Neural cell (in vitro differentiated cells): Measurements from ENCODE around the gene MS4A8. TPM values are rescaled to one million over a fixed set of nuclear protein-coding genes. Genes with fewer than 3 reads are reported as not detected.
A peak's percentile ranks its signal among the peaks of the same experiment; 100 is the strongest.

Experiments used
- H2AFZ ChIP-seq: fragments of 200-600, 300-800 bp; sonication (generic), shearing (Covaris generic); 2 replicates; pipeline ENCODE4 v1.6.0; 2014; ENCODE audit warnings: low read depth, mild to moderate bottlenecking, antibody characterized with exemption, low read length, moderate library complexity
- H3F3A ChIP-seq: fragments of 200-600 bp; shearing (Covaris generic); 2 replicates; pipeline ENCODE4 v1.6.1; 2016; ENCODE audit warnings: mild to moderate bottlenecking, moderate library complexity, mixed read lengths, antibody characterized with exemption, low read length; ENCODE audit not compliant: insufficient read depth, poor library complexity, severe bottlenecking
- H3K27ac ChIP-seq: fragments of 200-600, 300-800 bp; sonication (generic), shearing (Covaris generic); 2 replicates; pipeline ENCODE4 v1.5.1; 2014; ENCODE audit warnings: mild to moderate bottlenecking, low read length, moderate library complexity
- H3K27me3 ChIP-seq: fragments of 300-800, 200-600 bp; sonication (generic), shearing (Covaris generic); 2 replicates; pipeline ENCODE4 v1.6.0; 2014; ENCODE audit warnings: mild to moderate bottlenecking, low read depth, low read length, moderate library complexity; ENCODE audit not compliant: insufficient read depth
- H3K36me3 ChIP-seq: fragments of 300-800, 200-600 bp; sonication (generic), shearing (Covaris generic); 2 replicates; pipeline ENCODE4 v1.5.1; 2014; ENCODE audit warnings: mild to moderate bottlenecking, antibody characterized with exemption, low read length, moderate library complexity; ENCODE audit not compliant: insufficient read depth
- H3K4me2 ChIP-seq: fragments of 300-800, 200-600 bp; sonication (generic), shearing (Covaris generic); 2 replicates; pipeline ENCODE4 v1.6.0; 2014; ENCODE audit warnings: mild to moderate bottlenecking, low read length
- H3K4me3 ChIP-seq: fragments of 300-800, 200-600 bp; sonication (generic), shearing (Covaris generic); 2 replicates; pipeline ENCODE4 v1.5.1; 2014; ENCODE audit warnings: mild to moderate bottlenecking, low read length, moderate library complexity
- H3K79me2 ChIP-seq: fragments of 200-600 bp; shearing (Covaris generic); replicated peaks from 2 replicates; pipeline ENCODE4 v1.6.0; 2014; ENCODE audit warnings: mild to moderate bottlenecking, low read length, moderate library complexity; ENCODE audit not compliant: insufficient read depth
- H3K9ac ChIP-seq: fragments of 300-800, 200-600 bp; sonication (generic), shearing (Covaris generic); 2 replicates; pipeline ENCODE4 v1.6.1; 2016; ENCODE audit warnings: mild to moderate bottlenecking, low read length, mixed read lengths
- H3K9me2 ChIP-seq: fragments of 200-600 bp; shearing (Covaris generic); 2 replicates; pipeline ENCODE4 v1.6.1; 2016; ENCODE audit warnings: mild to moderate bottlenecking, low read length, mixed read lengths; ENCODE audit not compliant: insufficient read depth
- H3K9me3 ChIP-seq: fragments of 200-600, 300-800 bp; sonication (generic), shearing (Covaris generic); 2 replicates; pipeline ENCODE4 v1.6.1; 2016; ENCODE audit warnings: mild to moderate bottlenecking, mixed run types, low read length, moderate library complexity, mixed read lengths
- H4K20me1 ChIP-seq: fragments of 200-600 bp; shearing (Covaris generic); 2 replicates; pipeline ENCODE4 v1.6.1; 2016; ENCODE audit warnings: mild to moderate bottlenecking, mixed run types; ENCODE audit not compliant: insufficient read depth
- CTCF ChIP-seq: fragments of 450-650 bp; IDR thresholded peaks from 2 replicates; pipeline ENCODE4 v1.5.1; 2014; ENCODE audit warnings: antibody characterized with exemption, mild to moderate bottlenecking, moderate library complexity; ENCODE audit not compliant: poor library complexity, severe bottlenecking
- EP300 ChIP-seq: fragments of 450-650 bp; conservative IDR thresholded peaks from 2 replicates; pipeline ENCODE4 v1.6.1; 2014; ENCODE audit warnings: antibody characterized with exemption, mild to moderate bottlenecking, moderate library complexity; ENCODE audit not compliant: poor library complexity, severe bottlenecking
- EZH2 ChIP-seq: fragments of 200-600, 300-800 bp; shearing (Covaris generic), sonication (generic); IDR thresholded peaks from 2 replicates; pipeline ENCODE4 v1.6.1; 2014; ENCODE audit warnings: antibody characterized with exemption, low read length, borderline replicate concordance, mild to moderate bottlenecking; ENCODE audit not compliant: insufficient read depth, poor library complexity, severe bottlenecking
- MXI1 ChIP-seq: fragments of 450-650 bp; conservative IDR thresholded peaks from 2 replicates; pipeline ENCODE4 v1.6.1; 2014; ENCODE audit warnings: antibody characterized with exemption, mild to moderate bottlenecking; ENCODE audit not compliant: poor library complexity, severe bottlenecking
- POLR2AphosphoS5 ChIP-seq: IDR thresholded peaks from 2 replicates; pipeline ENCODE4 v1.6.1; 2012
- SMC3 ChIP-seq: fragments of 450-650 bp; conservative IDR thresholded peaks from 2 replicates; pipeline ENCODE4 v1.6.1; 2014; ENCODE audit warnings: antibody characterized with exemption, mild to moderate bottlenecking, moderate library complexity; ENCODE audit not compliant: poor library complexity
- TAF1 ChIP-seq: IDR thresholded peaks from 2 replicates; pipeline ENCODE4 v1.6.1; 2012; ENCODE audit warnings: low read depth
- polyA plus RNA-seq: library from polyadenylated mRNA; depleted of rRNA; stranded (reverse); fragments of >200 nt; gene quantifications from 2 replicates; pipeline ENCODE4 v1.2.3, GENCODE V29; 2014
- TF ChIP-seq, protein P1 (sequence below): IDR thresholded peaks from 2 replicates; pipeline ENCODE4 v1.6.1; 2012; ENCODE audit warnings: borderline replicate concordance

MS4A8 gene
- polyA plus RNA-seq, 1 donor from 2014 or later, result not detected

DNA sequence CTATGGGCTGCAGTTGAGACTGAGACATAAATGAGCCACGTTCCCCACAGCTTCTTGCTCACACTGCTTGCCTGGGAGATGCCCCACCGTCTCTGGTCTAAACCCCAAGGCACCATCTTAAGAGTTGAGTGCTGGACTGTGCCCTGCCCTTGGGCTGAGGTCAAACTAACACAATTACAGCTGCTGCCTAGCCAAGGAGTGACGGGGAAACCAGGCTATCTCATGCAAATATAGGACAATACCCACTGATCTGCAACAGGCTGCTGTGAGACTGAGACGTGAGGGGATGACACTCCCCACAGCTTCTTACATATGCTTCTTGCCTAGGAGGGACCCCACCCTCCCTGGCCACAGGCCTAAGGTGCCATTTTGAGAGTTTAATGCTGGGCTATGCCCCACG, 7.8 kb upstream of the MS4A8 start:
- no peak overlapping the region for H3K4me2 ChIP-seq
- no peaks in the 10 kb centered on the region for H3K9me3 ChIP-seq
- H3K9ac ChIP-seq, result no peak overlapping the region
- H3K27me3 ChIP-seq, result no peaks in the 10 kb centered on the region
- H3K27ac ChIP-seq, result no peak overlapping the region
- H4K20me1 ChIP-seq, result no peaks in the 10 kb centered on the region
- H3F3A ChIP-seq, result no peaks in the 10 kb centered on the region
- no peak overlapping the region for H2AFZ ChIP-seq
- H3K4me3 ChIP-seq, result no peak overlapping the region
- no peaks in the 10 kb centered on the region for H3K79me2 ChIP-seq
- H3K36me3 ChIP-seq, result no peaks in the 10 kb centered on the region
- no peaks in the 10 kb centered on the region for H3K9me2 ChIP-seq
- TF ChIP-seq POLR2AphosphoS5, result no peak
- no peak for TF ChIP-seq EP300
- TF ChIP-seq, protein P1, sequence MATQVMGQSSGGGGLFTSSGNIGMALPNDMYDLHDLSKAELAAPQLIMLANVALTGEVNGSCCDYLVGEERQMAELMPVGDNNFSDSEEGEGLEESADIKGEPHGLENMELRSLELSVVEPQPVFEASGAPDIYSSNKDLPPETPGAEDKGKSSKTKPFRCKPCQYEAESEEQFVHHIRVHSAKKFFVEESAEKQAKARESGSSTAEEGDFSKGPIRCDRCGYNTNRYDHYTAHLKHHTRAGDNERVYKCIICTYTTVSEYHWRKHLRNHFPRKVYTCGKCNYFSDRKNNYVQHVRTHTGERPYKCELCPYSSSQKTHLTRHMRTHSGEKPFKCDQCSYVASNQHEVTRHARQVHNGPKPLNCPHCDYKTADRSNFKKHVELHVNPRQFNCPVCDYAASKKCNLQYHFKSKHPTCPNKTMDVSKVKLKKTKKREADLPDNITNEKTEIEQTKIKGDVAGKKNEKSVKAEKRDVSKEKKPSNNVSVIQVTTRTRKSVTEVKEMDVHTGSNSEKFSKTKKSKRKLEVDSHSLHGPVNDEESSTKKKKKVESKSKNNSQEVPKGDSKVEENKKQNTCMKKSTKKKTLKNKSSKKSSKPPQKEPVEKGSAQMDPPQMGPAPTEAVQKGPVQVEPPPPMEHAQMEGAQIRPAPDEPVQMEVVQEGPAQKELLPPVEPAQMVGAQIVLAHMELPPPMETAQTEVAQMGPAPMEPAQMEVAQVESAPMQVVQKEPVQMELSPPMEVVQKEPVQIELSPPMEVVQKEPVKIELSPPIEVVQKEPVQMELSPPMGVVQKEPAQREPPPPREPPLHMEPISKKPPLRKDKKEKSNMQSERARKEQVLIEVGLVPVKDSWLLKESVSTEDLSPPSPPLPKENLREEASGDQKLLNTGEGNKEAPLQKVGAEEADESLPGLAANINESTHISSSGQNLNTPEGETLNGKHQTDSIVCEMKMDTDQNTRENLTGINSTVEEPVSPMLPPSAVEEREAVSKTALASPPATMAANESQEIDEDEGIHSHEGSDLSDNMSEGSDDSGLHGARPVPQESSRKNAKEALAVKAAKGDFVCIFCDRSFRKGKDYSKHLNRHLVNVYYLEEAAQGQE, result no peak
- TF ChIP-seq MXI1, result no peak
- no peak for TF ChIP-seq EZH2
- TF ChIP-seq SMC3, result no peak

GRCh38 chr11:60699936-60700335, 524 bp downstream of the MS4A8 start:
- no peaks in the 10 kb centered on the region for H3K9me3 ChIP-seq
- no peaks in the 10 kb centered on the region for H3K27me3 ChIP-seq
- H3K27ac ChIP-seq, result no peak overlapping the region
- no peak overlapping the region for H3K4me3 ChIP-seq
- H3K4me2 ChIP-seq, result no peak overlapping the region
- H3K9me2 ChIP-seq, result no peaks in the 10 kb centered on the region
- H3K79me2 ChIP-seq, result no peaks in the 10 kb centered on the region
- no peaks in the 10 kb centered on the region for H3K36me3 ChIP-seq
- no peak overlapping the region for H3K9ac ChIP-seq
- TF ChIP-seq EZH2 (no peak), POLR2AphosphoS5 (no peak), TAF1 (no peak), SMC3 (no peak)
- H3F3A ChIP-seq, result no peaks in the 10 kb centered on the region
- H2AFZ ChIP-seq, result no peak overlapping the region
- H4K20me1 ChIP-seq, result no peaks in the 10 kb centered on the region

- Histone ChIP-seq H3K9ac (no peak overlapping the region), H3K4me2 (no peak overlapping the region), H3K9me2 (no peaks in the 10 kb centered on the region), H3K27ac (no peak overlapping the region), H3K9me3 (no peaks in the 10 kb centered on the region), H3K79me2 (no peaks in the 10 kb centered on the region), H3K4me3 (no peak overlapping the region), H3K27me3 (no peaks in the 10 kb centered on the region), H3K36me3 (no peaks in the 10 kb centered on the region), H2AFZ (no peak overlapping the region), H3F3A (no peaks in the 10 kb centered on the region), H4K20me1 (no peaks in the 10 kb centered on the region)
- TF ChIP-seq MXI1, result no peak
- peak; percentile 43 for TF ChIP-seq CTCF
- TF ChIP-seq SMC3, result peak; percentile 26
Observed at GRCh38 chr11:60700689-60701468, 1.5 kb downstream of the MS4A8 start.
